Left hindlimb (tissue), 1 donor: Measurements from ENCODE around the gene PARD3.
"Not testable (repeated sequence)": the region's sequence is repeated elsewhere in the genome, so short reads cannot be mapped to it uniquely, and the experiment has no call there.

Experiments
- DNase-seq: peaks from one replicate; pipeline ENCODE4 v3.0.0-alpha.2; 2018

Gene PARD3

DNA sequence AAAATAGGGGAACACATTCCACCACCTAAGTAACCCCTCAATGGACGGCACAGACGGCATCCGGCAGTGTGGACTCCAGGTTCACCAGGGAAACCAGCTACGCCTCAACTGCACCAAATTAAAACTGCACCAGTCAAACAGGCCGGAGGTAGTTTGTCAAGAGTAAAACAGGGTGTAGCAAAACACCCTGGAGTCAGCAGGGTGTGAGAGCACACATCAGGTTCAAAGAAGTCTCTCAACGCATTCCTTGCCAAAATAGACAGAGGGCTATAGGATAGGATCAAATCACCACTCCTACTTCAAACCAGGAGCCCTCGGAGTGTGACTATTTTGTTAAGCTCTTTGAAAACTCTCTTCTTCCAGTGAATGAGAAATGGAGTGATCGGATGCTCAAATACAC, 135.9 kb downstream of the PARD3 start:
- DNase-seq = no peak

DNA sequence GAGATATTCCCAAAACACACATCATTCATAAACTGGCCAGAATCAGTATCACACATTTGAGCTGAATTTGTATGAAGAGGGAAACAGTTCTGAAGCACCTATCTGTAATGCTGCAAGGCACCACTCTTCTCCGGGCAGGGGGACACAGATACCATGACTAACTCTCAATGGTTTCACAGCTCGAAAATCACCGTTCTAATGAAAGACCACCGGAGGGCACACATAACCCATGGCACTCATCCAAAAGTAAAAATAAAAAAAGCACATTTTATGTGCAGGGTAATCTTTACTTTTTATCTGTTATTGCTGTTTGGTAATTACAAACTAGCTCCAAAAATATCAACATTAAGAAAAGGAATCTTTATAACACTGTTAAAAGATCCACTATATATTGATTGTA, 137.5 kb downstream of the PARD3 start:
- no peak for DNase-seq

DNA sequence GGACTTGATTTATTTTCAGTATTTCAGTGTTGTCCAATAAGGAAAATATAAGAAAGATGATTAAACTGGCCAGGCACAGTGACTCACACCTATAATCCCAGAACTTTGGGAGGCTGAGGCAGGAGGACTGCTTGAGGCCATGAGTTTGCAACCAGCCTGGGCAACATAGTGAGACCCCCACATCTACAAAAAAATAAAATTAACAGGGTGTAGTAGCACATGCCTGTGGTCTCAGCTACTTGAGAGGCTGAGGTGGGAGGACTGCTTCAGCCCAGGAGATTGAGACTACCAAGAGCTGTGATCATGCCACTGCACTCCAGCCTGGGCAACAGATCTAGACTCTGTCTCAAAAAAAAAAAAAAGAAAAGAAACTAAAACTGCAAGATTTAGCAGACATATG, 138.0 kb downstream of the PARD3 start:
- no peak for DNase-seq

DNA sequence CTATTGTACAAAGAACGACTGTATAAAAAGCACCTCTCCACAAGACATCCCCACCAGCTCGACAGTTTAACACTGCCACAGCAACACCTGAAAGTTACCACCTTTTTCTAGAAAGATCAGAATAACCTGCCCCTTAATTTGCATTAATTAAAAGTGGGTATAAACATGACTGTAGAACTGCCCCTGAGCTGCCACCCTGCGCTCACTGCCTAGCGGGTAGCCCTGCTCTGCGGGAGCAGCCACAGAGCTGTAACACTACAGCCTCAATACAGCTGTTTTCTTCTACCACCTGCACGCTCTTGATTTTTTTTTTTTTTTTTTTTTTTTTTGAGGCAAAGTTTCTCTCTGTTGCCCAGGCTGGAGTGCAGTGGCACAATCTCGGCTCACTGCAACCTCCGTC, 140.9 kb downstream of the PARD3 start:
- no peak for DNase-seq

DNA sequence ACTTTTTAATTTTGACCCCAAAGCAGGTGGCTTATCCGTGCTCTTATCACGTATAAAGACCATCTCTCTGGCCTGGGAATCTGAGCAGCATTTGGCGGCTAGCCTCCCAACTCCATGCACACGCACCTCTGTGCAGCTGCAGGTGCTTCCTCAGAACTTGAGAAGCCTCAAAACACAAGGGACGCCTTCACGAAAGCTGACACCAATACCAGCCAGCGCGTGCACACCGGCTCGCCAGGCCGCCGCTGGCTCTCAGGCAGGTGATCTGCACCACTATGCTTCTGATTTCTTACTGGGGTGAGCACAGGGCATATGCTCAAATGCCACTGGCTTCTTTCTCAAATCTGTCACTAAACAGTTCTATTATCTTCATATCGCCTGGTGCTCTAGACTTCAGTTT, 145.0 kb downstream of the PARD3 start:
- DNase-seq = no peak

DNA sequence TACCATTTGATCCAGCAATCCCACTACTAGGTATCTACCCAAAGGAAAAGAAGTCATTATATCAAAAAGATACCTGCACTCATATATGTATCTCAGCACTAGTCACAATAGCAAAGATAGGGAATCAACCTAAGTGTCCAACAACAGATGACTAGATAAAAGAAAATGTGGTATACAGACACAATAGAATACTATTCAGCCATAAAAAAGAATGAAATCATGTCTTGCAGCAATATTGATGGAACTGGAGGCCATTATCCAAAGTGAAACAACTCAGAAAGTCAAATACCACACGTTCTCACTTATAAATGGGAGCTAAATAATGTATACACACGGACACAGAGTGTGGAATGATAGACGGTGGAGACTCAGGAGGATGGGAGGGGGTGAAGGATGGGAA, 146.0 kb downstream of the PARD3 start:
- no peak for DNase-seq

DNA sequence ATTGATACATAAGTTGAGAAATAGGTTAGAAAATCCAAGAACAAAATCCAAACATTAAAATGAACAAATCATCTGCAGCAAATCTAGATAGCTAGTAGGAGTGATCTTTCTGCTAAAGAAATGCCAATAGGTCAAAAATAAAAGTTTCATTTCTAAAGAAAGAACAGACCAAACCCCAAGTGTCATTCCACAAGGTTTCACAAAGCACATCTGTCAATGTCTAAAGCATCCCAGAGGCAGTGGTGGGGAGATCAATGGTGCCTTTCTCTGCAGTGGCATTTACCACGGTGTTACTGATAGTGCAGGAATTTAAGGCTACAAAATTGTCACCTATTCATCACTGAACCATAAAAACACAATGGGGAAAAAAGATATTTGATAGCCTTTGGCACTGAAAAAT, 147.9 kb downstream of the PARD3 start:
- no peak for DNase-seq

DNA sequence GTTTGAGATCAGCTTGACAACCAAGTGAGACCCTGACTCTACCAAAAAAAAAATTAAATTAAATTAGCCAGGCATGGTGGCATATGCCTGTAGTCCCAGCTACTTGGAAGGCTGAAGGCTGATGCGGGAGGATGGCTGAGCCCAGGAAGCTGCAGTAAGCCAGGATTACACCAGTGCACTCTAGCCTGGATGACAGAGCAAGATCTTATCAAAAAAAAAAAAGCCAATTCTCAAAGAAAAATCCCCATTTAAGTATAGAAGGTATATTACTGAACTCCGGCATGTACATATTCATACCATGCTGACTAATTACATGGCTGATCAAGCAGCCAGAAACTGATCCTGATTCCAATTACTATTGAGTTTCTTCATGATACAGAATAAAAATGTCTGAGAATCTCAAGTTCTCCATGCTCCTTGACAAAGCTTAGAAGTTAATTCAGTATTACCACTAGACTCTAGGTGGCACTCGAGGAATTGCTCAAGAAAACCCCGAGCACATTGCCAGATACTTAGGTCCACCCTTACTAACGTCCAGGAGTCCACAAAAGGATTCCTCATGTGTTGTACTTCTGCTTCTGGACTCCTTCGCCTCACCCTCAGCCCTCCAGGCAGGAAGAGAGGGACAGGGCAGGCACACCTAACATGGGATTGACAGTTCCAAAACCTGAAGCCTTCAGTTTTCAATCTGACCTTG, 148.9 kb downstream of the PARD3 start:
- peak; percentile 57 for DNase-seq

DNA sequence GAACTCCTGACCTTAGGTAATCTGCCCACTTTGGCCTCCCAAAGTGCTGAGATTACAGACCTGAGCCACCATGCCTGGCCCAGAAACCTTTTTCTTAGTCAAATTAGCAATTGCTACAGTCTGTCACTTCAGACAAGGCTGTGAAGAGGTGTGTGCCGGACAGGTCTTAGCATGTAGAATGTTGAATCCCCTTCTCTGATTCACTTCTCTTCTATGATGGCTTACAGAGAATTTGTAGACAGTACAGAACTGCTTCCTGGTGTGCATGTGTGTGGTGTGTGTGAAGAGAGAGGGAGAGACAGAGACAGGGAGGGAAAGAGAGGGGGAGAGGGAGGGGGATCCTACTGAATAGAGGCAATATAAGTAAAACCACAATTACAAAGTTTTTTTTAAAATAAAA, 150.4 kb downstream of the PARD3 start:
- DNase-seq = no peak

DNA sequence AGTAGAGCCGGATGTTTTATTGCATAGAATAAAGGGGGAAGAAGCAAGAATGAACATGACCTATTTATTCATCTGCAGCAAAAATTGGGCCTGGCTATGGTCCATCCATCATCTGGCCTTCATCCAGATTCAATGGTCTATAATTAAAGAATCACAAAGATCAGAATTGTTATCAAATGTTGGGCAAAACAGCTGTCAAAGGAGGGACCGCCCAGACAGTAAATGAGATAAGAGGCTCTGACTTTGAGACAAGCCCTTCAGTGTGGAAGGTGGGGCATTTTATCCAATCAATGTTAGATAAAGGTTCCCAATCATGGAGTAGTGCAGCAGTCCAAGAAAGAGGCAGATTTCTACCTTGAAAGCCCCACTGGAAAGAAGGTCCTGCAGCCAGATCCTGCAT, 153.5 kb downstream of the PARD3 start:
- DNase-seq = no peak

DNA sequence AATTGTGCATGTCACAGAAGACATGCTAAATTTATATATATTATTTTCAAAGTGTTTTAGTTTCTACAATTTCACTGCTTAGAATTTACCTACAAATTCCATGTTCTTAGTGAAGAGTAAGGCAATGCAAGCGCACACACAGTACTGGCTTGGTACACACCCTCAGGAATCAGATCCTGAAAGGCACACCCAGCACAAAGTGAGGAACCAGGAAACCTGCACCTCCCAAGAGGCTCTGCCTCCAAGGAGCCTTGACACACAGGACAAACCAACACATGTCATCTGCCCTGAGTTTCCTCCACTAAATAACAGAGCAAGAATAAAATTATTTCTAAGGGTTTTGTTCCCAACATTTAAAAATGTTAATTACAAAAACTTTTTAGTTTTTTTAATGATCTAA, 156.2 kb downstream of the PARD3 start:
- DNase-seq = no peak

DNA sequence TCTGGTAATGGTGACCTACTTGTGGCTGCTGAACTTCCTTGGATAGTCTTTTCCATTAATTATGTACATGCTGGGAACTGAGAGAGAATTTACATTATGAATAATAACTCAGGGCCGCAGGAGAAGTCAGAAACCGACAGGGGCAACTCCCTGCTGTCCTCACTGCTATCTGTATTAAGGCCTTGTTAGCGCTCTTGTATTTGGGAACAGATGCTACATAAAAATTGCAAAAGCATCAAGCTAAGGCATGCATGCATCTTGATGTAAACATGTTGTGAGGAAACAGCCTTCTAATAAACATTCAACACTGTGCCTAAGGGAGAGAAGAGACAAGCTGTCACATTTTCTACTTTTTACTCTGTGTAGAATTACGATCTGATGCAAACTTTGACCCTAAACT, 158.4 kb downstream of the PARD3 start:
- DNase-seq = no peak

DNA sequence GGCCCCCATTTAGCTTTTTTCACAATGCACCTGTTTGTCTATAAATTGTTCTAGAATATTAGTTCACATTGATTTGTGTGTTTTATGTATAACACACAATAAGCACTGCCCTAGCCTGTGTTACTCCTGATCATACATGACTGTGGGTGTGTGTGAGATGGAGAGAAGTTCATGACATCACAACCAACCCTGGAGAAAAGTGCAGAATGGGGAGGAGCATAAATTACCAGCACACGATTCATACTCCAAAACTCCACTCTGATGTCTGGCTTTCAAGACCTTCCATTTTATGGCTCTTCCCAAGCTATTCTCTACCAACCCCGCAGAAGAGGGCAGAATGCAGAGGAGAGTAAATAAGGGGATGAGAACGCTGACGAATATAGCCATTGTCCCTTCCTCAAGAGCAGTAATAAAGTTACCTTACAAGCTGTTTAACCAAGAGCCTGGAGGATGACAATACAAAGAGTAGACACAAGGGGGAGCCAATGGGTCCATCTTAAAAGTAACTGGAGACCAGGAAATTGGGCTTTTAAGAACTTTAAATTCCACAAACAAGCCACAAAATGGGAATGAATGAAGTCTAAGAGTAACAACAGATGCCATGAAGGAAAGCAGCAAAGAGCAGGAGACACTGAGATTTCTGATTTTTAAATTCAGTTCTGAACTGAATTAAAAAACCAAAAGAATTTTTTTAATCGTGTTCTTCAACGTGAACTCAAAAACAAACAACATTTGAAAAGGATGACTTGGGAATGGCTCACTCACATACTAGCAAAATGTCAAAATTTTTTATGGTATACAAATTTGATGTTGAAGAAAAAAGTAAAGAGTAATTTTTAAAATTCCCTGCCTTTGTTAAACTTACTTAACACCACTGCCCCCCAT, 159.6 kb downstream of the PARD3 start:
- DNase-seq = no peak

DNA sequence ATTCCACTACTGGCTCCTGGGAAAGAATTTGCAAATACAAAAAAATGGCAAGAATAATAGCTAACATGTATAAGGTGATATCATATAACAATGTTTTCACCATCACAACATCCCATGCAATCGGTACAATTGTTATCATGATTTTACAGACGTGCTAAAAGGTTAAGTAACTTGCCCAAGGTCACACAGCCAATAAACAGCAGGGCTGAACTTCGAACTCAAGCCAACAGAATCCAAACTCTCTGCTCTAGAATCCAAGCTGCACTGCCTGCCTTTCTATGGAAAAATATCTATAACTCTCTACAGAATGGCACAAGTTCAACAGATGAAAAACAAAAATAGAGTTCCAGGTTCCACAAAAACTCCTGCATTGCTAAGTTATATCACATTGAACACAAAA, 160.9 kb downstream of the PARD3 start:
- no peak for DNase-seq

DNA sequence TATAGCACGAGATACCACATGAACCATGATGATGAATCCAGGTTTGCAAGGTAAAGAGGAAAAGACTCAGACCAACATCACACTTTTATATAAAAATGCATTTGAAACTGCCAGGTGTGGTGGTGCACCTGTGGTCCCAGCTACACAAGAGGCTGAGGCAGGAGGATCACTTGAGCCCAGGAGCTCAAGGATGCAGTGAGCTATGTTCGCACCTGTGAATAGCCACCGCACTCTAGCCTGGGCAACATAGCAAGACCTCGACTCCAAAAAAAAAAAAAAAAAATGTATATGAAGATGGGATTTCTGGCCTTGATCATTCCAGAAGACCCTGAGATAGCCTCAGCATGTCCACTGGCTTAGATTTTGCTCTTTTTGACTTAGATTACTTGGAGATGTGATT, 161.6 kb downstream of the PARD3 start:
- DNase-seq = no peak

DNA sequence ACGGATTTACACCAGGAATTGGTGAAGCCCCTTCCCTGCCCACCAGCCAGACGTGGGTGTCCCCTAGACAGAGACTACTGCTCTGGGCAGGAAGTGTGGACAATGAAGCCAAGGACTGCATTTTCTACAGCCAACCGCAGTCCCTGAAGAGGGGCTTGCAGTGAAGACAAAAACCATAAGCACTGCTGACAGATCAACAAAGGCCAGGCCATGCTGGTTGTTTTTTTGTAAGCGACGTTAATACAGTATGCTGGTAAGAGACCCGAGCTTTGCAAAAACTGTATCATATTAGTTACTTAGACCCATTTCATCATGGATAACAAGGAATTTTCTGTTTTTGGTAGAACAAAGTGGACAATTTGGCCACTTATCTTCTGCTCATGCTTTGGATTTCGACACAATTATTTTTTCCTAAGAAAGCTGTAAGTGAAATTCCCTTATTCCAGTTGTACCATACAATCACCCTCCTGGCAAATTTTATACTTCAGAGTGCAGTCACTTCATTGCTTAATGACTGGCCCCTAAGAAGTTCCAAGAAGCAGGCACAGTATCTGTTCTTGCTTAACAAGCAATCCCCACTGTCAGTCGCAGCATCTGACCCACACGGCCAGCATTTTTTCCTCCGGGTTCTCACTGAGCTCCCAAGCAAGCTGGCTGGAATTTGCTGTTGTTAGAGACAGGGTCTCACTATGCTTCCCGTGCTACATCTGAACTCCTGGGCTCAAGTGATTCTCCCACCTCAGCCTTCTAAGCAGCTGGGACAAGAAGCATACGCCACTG, 163.5 kb downstream of the PARD3 start:
- no peak for DNase-seq

DNA sequence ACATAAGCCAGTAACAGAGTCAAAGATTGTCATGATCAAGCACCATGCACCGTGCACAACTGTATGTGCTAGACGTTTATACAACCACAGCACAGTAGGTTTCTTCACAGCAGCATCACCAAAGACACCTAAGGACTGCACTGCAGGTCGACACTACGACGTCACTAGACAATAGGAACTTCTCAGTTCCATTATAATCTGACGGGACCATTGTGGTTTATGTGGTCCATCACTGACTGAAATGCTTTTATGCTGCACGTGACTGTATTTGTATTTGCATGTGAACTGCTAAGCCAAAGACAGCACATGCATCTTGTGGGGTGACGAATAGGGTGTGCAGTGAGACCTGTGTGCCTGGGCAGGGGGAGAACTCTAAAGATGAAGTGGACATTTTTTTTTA, 164.9 kb downstream of the PARD3 start:
- DNase-seq = no peak

DNA sequence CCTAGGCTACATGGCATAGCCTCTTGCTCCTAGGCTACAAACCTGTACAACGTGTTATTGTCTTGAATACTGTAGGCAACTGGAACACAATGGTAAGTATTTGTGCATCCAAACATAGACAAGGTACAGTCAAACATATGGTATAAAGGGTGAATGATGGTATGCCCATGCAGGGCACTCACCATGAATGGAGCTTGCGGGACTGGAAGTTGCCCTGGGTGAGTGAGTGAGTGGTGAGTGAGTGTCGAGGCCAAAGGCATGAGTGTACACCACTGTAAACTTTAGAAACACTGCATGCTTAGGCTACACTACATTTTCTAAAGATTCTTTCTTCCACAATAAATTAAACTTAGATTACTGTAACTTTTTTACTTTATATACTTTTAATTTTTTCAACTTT, 165.7 kb downstream of the PARD3 start:
- DNase-seq = no peak

DNA sequence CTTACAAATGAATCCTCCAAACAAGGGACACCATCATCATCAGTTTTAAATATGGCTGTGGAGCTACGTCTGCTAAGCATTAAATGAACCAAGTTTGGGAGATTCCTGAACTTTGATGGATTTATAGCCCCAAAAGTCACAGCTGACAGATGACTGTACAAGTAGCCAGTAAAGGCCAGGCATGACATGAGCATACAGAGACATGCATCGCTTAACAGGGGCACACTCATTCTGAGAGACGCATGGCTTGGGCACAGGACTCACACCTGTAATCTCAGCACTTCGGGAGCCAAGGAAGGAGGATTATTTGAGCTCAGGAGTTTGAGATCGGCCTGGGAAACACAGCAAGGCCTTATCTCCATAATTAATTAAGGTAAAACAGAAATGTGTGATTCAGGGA, 166.2 kb downstream of the PARD3 start:
- DNase-seq = no peak

DNA sequence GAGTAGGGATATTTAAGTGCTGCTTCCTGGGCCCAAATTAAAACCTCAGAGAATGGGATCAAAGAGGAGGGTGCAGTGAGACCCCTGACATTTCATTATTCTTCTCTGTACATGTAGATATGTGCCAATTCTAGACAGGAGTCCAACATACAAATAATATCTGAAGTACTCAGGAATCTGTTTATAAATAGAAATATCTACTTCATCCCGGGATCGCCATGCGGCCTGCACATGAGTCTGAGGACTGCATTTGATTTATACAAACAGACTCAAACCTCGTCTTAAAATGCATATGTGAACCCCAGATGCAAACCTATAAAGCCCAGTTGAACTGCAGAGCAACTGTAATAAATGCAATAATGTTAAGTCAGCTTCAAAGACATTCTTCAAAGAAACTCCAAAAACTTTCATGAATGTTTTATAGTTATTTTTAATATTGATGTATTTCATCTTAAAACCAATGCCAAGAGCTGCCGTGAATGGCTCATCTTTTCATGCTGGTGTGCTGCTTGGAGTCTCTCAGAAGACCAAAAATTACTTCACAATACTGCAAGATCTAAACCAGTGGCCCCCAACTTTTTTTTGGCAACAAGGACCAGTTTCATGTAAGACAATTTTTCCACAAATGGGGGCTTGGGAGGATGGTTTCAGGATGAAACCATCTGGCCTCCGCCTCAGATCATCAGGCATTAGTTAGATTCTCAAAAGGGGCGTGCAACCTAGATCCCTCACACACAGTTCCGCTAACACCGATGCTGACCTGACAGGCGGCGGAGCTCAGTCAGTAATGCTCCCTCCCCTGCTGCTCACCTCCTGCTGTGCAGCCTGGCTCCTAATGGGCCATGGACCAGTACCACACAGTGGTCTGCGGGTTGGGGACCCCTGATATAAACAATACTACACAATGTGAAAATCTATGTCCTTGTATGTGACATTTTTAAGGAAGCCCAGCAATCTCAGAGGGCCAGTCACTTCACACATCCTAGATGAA, 166.9 kb downstream of the PARD3 start:
- no peak for DNase-seq

DNA sequence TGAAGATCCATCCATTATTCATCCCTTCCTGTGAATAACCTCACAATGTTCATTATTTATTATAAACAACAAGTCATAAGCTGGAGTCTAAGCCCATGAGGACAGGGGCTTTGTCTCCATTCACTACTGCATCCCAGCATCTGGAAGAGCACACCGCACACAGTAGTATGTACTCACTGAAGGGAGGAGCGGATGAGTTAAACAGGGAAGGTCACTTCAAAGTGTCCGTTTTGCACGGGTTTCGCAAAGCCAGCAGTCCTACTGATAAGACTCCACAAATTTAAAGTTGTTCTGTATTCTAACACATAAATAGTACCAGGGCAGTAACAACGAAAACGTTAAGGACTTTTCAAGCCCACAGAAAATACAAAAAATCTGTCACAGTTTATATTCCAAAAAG, 167.9 kb downstream of the PARD3 start:
- no peak for DNase-seq

DNA sequence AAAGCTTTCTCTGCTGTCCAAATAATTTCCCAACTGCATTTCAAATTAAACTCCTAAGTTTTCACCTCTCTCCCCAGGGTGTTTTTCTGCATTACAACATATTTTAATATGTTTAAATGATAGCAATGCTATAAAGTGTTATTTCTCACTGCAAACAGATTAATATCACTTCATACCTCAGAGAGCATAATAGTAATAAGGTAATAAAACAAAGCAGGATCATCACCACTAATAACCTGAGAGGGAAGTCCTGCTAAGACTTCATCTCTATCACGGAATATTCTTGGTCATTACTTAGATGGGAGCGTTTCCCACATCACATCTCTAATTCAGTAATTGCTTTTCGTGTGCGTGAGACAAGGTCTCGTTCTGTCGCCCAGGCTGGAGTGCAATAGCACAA, 168.8 kb downstream of the PARD3 start:
- no peak for DNase-seq

DNA sequence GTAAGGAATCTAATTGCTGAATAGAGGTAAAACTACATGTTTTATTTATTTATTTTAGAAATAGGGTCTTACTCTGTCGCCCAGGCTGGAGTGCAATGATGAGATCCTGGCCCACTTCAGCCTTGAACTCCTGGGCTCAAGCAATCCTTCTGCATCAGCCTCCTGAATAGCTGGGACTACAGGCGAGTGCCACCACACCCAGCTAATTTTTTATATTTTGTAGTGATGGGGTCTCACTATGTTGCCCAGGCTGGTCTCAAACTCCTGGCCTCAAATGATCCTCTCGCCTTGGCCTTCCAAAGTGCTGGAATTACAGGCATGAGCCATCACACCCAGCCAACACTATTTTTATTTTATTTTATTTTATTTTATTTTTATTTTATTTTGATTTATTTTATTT, 170.3 kb downstream of the PARD3 start:
- DNase-seq = not testable (repeated sequence)
